K562 (cell line): ENCODE results near the gene MFAP5. TPM values are rescaled to one million over a fixed set of nuclear protein-coding genes. Genes with fewer than 3 reads are reported as not detected.

Experiments used
- ATAC-seq: fragments of 200-7000 bp; cut with Tn5 transposase; 3 replicates; pipeline ENCODE4 v1.9.1; 2020; ENCODE audit warnings: moderate library complexity
- BruUV-seq: library from RNA; stranded (reverse); fragments of 400-500 nt; replicated peaks from 2 replicates; lab custom pipeline; 2021; lab: Mats Ljungman, UMichigan
- CTCF ChIA-PET: fragments of 300-600 bp; formaldehyde crosslinking; extraction: SDS; loops from one replicate; lab custom pipeline; 2021; ENCODE audit warnings: low intra/inter-chr PET ratio; lab: Yijun Ruan, JAX
- POLR2A ChIA-PET: fragments of 300-600, 350-650 bp; sonication (Branson Sonifier 250); formaldehyde crosslinking; extraction: SDS; loops from one replicate; lab custom pipeline; 2021; ENCODE audit warnings: antibody characterized with exemption, inconsistent platforms; lab: Yijun Ruan, JAX
- DNase-seq, 4 experiments: peaks; one replicate each; pipeline versions ENCODE4 v3.0.0 to v3.0.0-alpha.2; 2011 to 2018; ENCODE audit warnings: low spot score in 3 of 4, mixed read lengths in 3 of 4; ENCODE audit errors: extremely low read depth in 1 of 4
- FAIRE-seq: peaks from 2 replicates; lab custom pipeline; 2011; peaks lifted over from hg19 to GRCh38; lab: Jason Lieb, UNC
- H2AFZ ChIP-seq: 2 replicates; pipeline ENCODE4 v1.6.0; 2011; ENCODE audit warnings: low read depth, low read length, control low read depth, inconsistent platforms
- H3K27ac ChIP-seq: fragments of 200-600 bp; 3 replicates; pipeline ENCODE4 v1.8.0; 2011; ENCODE audit warnings: low read depth, mild to moderate bottlenecking, control low read depth, inconsistent platforms, low read length, moderate library complexity, mixed read lengths; ENCODE audit errors: extremely low read depth
- H3K27me3 ChIP-seq, 2 experiments: fragments of 300-600 bp in 1 of 2; 2 replicates in 1 of 2; 3 replicates in 1 of 2; pipeline versions ENCODE4 v1.6.0 to v1.8.0; 2011; ENCODE audit warnings: inconsistent platforms in 2 of 2, low read length in 2 of 2, mild to moderate bottlenecking in 1 of 2, mixed read lengths in 1 of 2, moderate library complexity in 1 of 2; ENCODE audit not compliant: control insufficient read depth in 2 of 2, insufficient read depth in 2 of 2
- H3K36me3 ChIP-seq: fragments of 300-600 bp; 3 replicates; pipeline ENCODE4 v1.8.0; 2011; ENCODE audit warnings: mild to moderate bottlenecking, low read length, inconsistent platforms; ENCODE audit not compliant: control insufficient read depth, insufficient read depth
- H3K4me1 ChIP-seq, 2 experiments: fragments of 200-600 bp in 1 of 2; replicated peaks in 1 of 2; 2 replicates in 1 of 2; 3 replicates in 1 of 2; pipeline versions ENCODE4 v1.5.1 to v1.8.0; 2011; ENCODE audit warnings: inconsistent platforms in 2 of 2, low read length in 2 of 2, mild to moderate bottlenecking in 1 of 2, mixed read lengths in 1 of 2, moderate library complexity in 1 of 2; ENCODE audit not compliant: control insufficient read depth in 2 of 2, insufficient read depth in 2 of 2
- H3K4me2 ChIP-seq: 2 replicates; pipeline ENCODE4 v1.6.1; 2011; ENCODE audit warnings: low read length, control low read depth, inconsistent platforms, mixed read lengths; ENCODE audit not compliant: insufficient read depth
- H3K4me3 ChIP-seq: fragments of 200-600 bp; sonication (generic), shearing (Covaris generic); 2 replicates; pipeline ENCODE4 v1.5.1; 2016; ENCODE audit warnings: control low read depth, inconsistent platforms
- H3K79me2 ChIP-seq: fragments of 200-600 bp; 3 replicates; pipeline ENCODE4 v1.8.0; 2011; ENCODE audit warnings: low read length, inconsistent platforms; ENCODE audit not compliant: control insufficient read depth, insufficient read depth
- H3K9ac ChIP-seq, 2 experiments: 2 replicates each; pipeline versions ENCODE4 v1.6.0 to v1.6.1; 2011; ENCODE audit warnings: low read depth in 2 of 2, low read length in 2 of 2, control low read depth in 1 of 2, inconsistent platforms in 1 of 2, mild to moderate bottlenecking in 1 of 2, mixed read lengths in 1 of 2; ENCODE audit not compliant: insufficient read depth in 1 of 2
- H3K9me1 ChIP-seq: one replicate; pipeline ENCODE4 v1.6.0; 2011; ENCODE audit warnings: inconsistent platforms, mild to moderate bottlenecking, low read length, moderate library complexity; ENCODE audit not compliant: control insufficient read depth, insufficient read depth
- H3K9me3 ChIP-seq: replicated peaks from 2 replicates; pipeline ENCODE4 v1.5.1; 2011; ENCODE audit warnings: low read depth, low read length, inconsistent platforms; ENCODE audit not compliant: control insufficient read depth, insufficient read depth
- H4K20me1 ChIP-seq: replicated peaks from 2 replicates; pipeline ENCODE4 v1.6.1; 2011; ENCODE audit warnings: low read length, inconsistent platforms, mixed read lengths; ENCODE audit not compliant: control insufficient read depth, insufficient read depth
- BMI1 ChIP-seq: fragments of 150-350 bp; IDR thresholded peaks from 2 replicates; pipeline ENCODE4 v1.6.1; 2014; ENCODE audit warnings: low read length
- HDGF ChIP-seq: fragments of 450-650 bp; IDR thresholded peaks from 2 replicates; pipeline ENCODE4 v1.6.1; 2016
- HMG20B ChIP-seq: fragments of 250-450 bp; sonication (Bioruptor Pico); IDR thresholded peaks from 2 replicates; pipeline ENCODE4 v1.5.0; 2021; ENCODE audit warnings: mild to moderate bottlenecking
- POLR2B ChIP-seq: fragments of 450-650 bp; IDR thresholded peaks from 2 replicates; pipeline ENCODE4 v1.6.1; 2018; ENCODE audit warnings: low read depth; ENCODE audit not compliant: partially characterized antibody
- RERE ChIP-seq: sonication (generic); formaldehyde crosslinking; IDR thresholded peaks from 2 replicates; pipeline ENCODE4 v1.8.0; 2023; ENCODE audit warnings: missing genetic modification reagents, mild to moderate bottlenecking, borderline replicate concordance
- SRSF7 ChIP-seq: fragments of 200-400 bp; formaldehyde crosslinking; optimal IDR thresholded peaks from 2 replicates; pipeline ENCODE3; 2017; ENCODE audit warnings: mild to moderate bottlenecking, low read depth, low read length
- ZNF431 ChIP-seq: sonication (generic); formaldehyde crosslinking; IDR thresholded peaks from 2 replicates; pipeline ENCODE4 v1.8.0; 2022; ENCODE audit warnings: mild to moderate bottlenecking, missing genetic modification reagents
- WGBS: fragments of 100-300 bp; shearing (Covaris generic); methylation state at CpG from one replicate; pipeline ENCODE4 v1.1.6; 2016; ENCODE audit warnings: low coverage, mixed read lengths; ENCODE audit not compliant: insufficient coverage; ENCODE audit errors: missing lambda C conversion rate; 5-methylcytosine and 5-hydroxymethylcytosine counted together
- in situ Hi-C: fragments of 300-500 bp; cut with MboI; formaldehyde crosslinking; loops from 4 replicates; pipeline ENCODE4 v1.15.0; 2018; ENCODE audit warnings: inconsistent platforms, mixed read lengths
- intact Hi-C: fragments of 100-400 bp; cut with micrococcal nuclease; formaldehyde crosslinking; loops from 2 replicates; pipeline ENCODE4 v1.14.2; 2022
- polyA plus RNA-seq, 8 experiments: library from polyadenylated mRNA; depleted of rRNA in 4 of 8; stranded (reverse) in 5 of 8; unstranded in 3 of 8; fragments of >200 nt; fragmentation: Nextera tagmentation in 2 of 8; fragmentation: Illumina TruSeq in 1 of 8; extraction: Ambion mirVana in 2 of 8; extraction: Trizol in 1 of 8; gene quantifications; 2 replicates each; pipeline versions ENCODE4 v1.2.1 to v1.2.3, GENCODE V29; 2011 to 2014; ENCODE audit warnings: inconsistent platforms in 1 of 8, missing spikeins in 1 of 8
- total RNA-seq, 7 experiments: library from RNA; depleted of rRNA in 6 of 7; stranded (reverse); fragments of >200 nt in 6 of 7; fragmentation: Illumina TruSeq in 2 of 7; extraction: Trizol in 2 of 7; gene quantifications; 2 replicates each; pipeline versions ENCODE4 v1.2.1 to v1.2.3, GENCODE V29; 2011 to 2021; ENCODE audit warnings: low replicate concordance in 1 of 7
- TF ChIP-seq, protein P1 (sequence below): fragments of 450-650 bp; IDR thresholded peaks from 2 replicates; pipeline ENCODE4 v1.6.1; 2016; ENCODE audit warnings: antibody characterized with exemption
- TF ChIP-seq, protein P2 (sequence below): fragments of 250-450 bp; sonication (Bioruptor Pico); IDR thresholded peaks from 2 replicates; pipeline ENCODE4 v1.8.0; 2021; ENCODE audit warnings: moderate library complexity, mild to moderate bottlenecking, inconsistent platforms
- TF ChIP-seq, protein P3 (sequence below): fragments of 250-450 bp; sonication (Bioruptor Pico); IDR thresholded peaks from 2 replicates; pipeline ENCODE4 v1.8.0; 2021; ENCODE audit warnings: borderline replicate concordance, mild to moderate bottlenecking, moderate library complexity; ENCODE audit not compliant: poor library complexity, severe bottlenecking

The MFAP5 gene
- total and polyA plus RNA-seq, 9 of the 15 experiments (the other 6 are each of a cell fraction or from before 2014, with no cell fraction given) = not detected

DNA sequence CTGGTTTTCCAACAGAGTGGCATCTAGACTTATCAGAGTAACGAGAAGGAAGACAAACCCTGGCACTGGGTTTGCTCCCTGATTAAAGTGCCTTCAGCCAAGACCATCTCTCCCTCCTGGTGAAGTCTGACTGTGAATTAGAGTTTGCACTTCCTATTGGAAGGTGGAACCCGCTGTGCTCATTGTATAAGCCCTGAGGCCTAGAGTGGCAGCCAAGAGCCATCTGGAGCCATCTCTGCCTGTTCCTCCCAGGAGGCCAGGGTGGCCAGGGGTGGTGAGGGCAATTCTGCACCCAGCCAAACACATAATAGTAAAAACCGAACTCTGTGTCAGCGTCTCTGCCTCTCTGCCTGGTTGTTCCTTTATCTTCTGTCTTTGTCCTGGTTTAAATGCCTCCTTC is 25.0 kb downstream of the MFAP5 start:
- Histone ChIP-seq H3K79me2 (no peaks in the 10 kb centered on the region), H3K4me1 (no peaks in the 10 kb centered on the region), H3K27me3 (peaks cover 10 to 33% of the 10 kb centered on the region in 2 experiments; a peak in 3 of 5 replicates), H4K20me1 (no peaks in the 10 kb centered on the region), H3K36me3 (no peaks in the 10 kb centered on the region), H3K9ac (no peak overlapping the region), H3K9me3 (no peaks in the 10 kb centered on the region), H3K27ac (no peak overlapping the region), H3K4me2 (no peak overlapping the region), H2AFZ (no peak overlapping the region), H3K9me1 (no peaks in the 10 kb centered on the region), H3K4me3 (no peak overlapping the region)
- TF ChIP-seq, protein P1, sequence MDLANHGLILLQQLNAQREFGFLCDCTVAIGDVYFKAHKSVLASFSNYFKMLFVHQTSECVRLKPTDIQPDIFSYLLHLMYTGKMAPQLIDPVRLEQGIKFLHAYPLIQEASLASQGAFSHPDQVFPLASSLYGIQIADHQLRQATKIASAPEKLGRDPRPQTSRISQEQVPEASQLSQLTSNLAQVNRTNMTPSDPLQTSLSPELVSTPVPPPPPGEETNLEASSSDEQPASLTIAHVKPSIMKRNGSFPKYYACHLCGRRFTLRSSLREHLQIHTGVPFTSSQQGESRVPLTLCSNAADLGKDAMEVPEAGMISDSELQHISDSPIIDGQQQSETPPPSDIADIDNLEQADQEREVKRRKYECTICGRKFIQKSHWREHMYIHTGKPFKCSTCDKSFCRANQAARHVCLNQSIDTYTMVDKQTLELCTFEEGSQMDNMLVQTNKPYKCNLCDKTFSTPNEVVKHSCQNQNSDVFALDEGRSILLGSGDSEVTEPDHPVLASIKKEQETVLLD = no peak
- TF ChIP-seq ZNF431 (CRISPR knock-in tag) (no peak), HMG20B (CRISPR knock-in tag) (no peak), BMI1 (no peak), POLR2B (no peak), SRSF7 (no peak), RERE (CRISPR knock-in tag) (no peak), HDGF (no peak)
- TF ChIP-seq, protein P2, sequence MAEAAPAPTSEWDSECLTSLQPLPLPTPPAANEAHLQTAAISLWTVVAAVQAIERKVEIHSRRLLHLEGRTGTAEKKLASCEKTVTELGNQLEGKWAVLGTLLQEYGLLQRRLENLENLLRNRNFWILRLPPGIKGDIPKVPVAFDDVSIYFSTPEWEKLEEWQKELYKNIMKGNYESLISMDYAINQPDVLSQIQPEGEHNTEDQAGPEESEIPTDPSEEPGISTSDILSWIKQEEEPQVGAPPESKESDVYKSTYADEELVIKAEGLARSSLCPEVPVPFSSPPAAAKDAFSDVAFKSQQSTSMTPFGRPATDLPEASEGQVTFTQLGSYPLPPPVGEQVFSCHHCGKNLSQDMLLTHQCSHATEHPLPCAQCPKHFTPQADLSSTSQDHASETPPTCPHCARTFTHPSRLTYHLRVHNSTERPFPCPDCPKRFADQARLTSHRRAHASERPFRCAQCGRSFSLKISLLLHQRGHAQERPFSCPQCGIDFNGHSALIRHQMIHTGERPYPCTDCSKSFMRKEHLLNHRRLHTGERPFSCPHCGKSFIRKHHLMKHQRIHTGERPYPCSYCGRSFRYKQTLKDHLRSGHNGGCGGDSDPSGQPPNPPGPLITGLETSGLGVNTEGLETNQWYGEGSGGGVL (CRISPR knock-in tag) = no peak
- TF ChIP-seq, protein P3, sequence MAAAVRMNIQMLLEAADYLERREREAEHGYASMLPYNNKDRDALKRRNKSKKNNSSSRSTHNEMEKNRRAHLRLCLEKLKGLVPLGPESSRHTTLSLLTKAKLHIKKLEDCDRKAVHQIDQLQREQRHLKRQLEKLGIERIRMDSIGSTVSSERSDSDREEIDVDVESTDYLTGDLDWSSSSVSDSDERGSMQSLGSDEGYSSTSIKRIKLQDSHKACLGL (CRISPR knock-in tag) = no peak
- in situ Hi-C loops (no loop called here), intact Hi-C loops (no loop called here)
- ChIA-PET CTCF (no interaction called here), POLR2A (no interaction called here)
- BruUV-seq = no TSS peak
- ATAC-seq (no peak), FAIRE-seq (no peak), DNase-seq (no peak)
- WGBS = 4% methylated on average over 4 of the region's 4 CpGs
